Endothelial cell of umbilical vein (primary cell): ENCODE data around the gene ATXN1. TPM values are rescaled to one million over a fixed set of nuclear protein-coding genes. Genes with fewer than 3 reads are reported as not detected.

Experiments used
- BruUV-seq: library from RNA; stranded (reverse); fragments of 400-500 nt; replicated peaks from 2 replicates; lab custom pipeline; 2021; lab: Mats Ljungman, UMichigan
- CTCF ChIA-PET: fragments of 300-600, 350-600 bp; sonication (Branson Sonifier 250); formaldehyde crosslinking; loops from one replicate; lab custom pipeline; 2021; ENCODE audit warnings: antibody characterized with exemption, inconsistent platforms; lab: Charles Lee
- POLR2A ChIA-PET: fragments of 300-600, 350-600 bp; sonication (Branson Sonifier 250); formaldehyde crosslinking; loops from one replicate; lab custom pipeline; 2021; ENCODE audit warnings: antibody characterized with exemption, inconsistent platforms; lab: Charles Lee
- DNase-seq: peaks from one replicate; pipeline ENCODE4 v3.0.0-alpha.2; 2011; ENCODE audit warnings: low read depth, low spot score
- FAIRE-seq: peaks from 2 replicates; lab custom pipeline; 2011; peaks lifted over from hg19 to GRCh38; lab: Jason Lieb, UNC
- H2AFZ ChIP-seq: 2 replicates; pipeline ENCODE4 v1.6.0; 2012; ENCODE audit warnings: low read depth, low read length, control low read depth, inconsistent platforms
- H3K27ac ChIP-seq: 2 replicates; pipeline ENCODE4 v1.5.1; 2011; ENCODE audit warnings: low read depth, mild to moderate bottlenecking, control low read depth, low read length, moderate library complexity; ENCODE audit not compliant: insufficient read depth
- H3K27me3 ChIP-seq, 2 experiments: 2 replicates each; pipeline versions ENCODE4 v1.6.0 to v1.6.1; 2011; ENCODE audit warnings: low read length in 2 of 2, mixed read lengths in 1 of 2; ENCODE audit not compliant: control insufficient read depth in 2 of 2, insufficient read depth in 2 of 2
- H3K36me3 ChIP-seq, 2 experiments: 2 replicates in 1 of 2; 3 replicates in 1 of 2; pipeline ENCODE4 v1.5.1; 2011; ENCODE audit warnings: low read length in 2 of 2, mild to moderate bottlenecking in 1 of 2, moderate library complexity in 1 of 2; ENCODE audit not compliant: control insufficient read depth in 2 of 2, insufficient read depth in 2 of 2; ENCODE audit errors: extremely low read depth in 1 of 2
- H3K4me1 ChIP-seq: 3 replicates; pipeline ENCODE4 v1.5.1; 2011; ENCODE audit warnings: mild to moderate bottlenecking, low read length; ENCODE audit not compliant: control insufficient read depth, insufficient read depth; ENCODE audit errors: extremely low read depth
- H3K4me2 ChIP-seq: 2 replicates; pipeline ENCODE4 v1.6.1; 2011; ENCODE audit warnings: low read length, control low read depth, mixed read lengths; ENCODE audit not compliant: insufficient read depth
- H3K4me3 ChIP-seq, 3 experiments: fragments of 200-600 bp in 1 of 3; sonication (generic), shearing (Covaris generic) in 1 of 3; replicated peaks in 1 of 3; 2 replicates each; pipeline ENCODE4 v1.5.1; 2011 to 2016; ENCODE audit warnings: control low read depth in 3 of 3, low read length in 3 of 3, mild to moderate bottlenecking in 2 of 3, inconsistent platforms in 1 of 3, low read depth in 1 of 3, moderate library complexity in 1 of 3; ENCODE audit not compliant: insufficient read depth in 1 of 3
- H3K79me2 ChIP-seq: 2 replicates; pipeline ENCODE4 v1.6.0; 2012; ENCODE audit warnings: low read length, inconsistent platforms; ENCODE audit not compliant: control insufficient read depth, insufficient read depth
- H3K9ac ChIP-seq: replicated peaks from 2 replicates; pipeline ENCODE3; 2011; ENCODE audit warnings: low read length, control low read depth; ENCODE audit not compliant: insufficient read depth; ENCODE audit errors: extremely low read depth
- H3K9me1 ChIP-seq: replicated peaks from 3 replicates; pipeline ENCODE4 v1.6.0; 2011; ENCODE audit warnings: mild to moderate bottlenecking, low read length; ENCODE audit not compliant: control insufficient read depth, insufficient read depth; ENCODE audit errors: extremely low read depth
- H3K9me3 ChIP-seq: replicated peaks from 2 replicates; pipeline ENCODE4 v1.5.1; 2012; ENCODE audit warnings: low read length, inconsistent platforms; ENCODE audit not compliant: control insufficient read depth, insufficient read depth
- H4K20me1 ChIP-seq: replicated peaks from 2 replicates; pipeline ENCODE3; 2011; ENCODE audit warnings: mild to moderate bottlenecking, low read length; ENCODE audit not compliant: control insufficient read depth, insufficient read depth; ENCODE audit errors: extremely low read depth
- CTCF ChIP-seq, 2 donors: IDR thresholded peaks; 1 replicate in 1 of 2; 2 replicates in 1 of 2; pipeline ENCODE4 v1.5.1; 2011; ENCODE audit warnings: low read length in 2 of 2, mild to moderate bottlenecking in 2 of 2, moderate library complexity in 2 of 2, control low read depth in 1 of 2, inconsistent platforms in 1 of 2, low read depth in 1 of 2; ENCODE audit not compliant: insufficient read depth in 1 of 2; ENCODE audit errors: extremely low read depth in 1 of 2
- EZH2 ChIP-seq: IDR thresholded peaks from 2 replicates; pipeline ENCODE4 v1.6.1; 2012; ENCODE audit warnings: borderline replicate concordance, low read depth, mild to moderate bottlenecking, moderate library complexity, low read length, inconsistent platforms; ENCODE audit not compliant: severe bottlenecking
- FOS ChIP-seq: IDR thresholded peaks from 2 replicates; pipeline ENCODE4 v1.6.1; 2011; ENCODE audit warnings: mild to moderate bottlenecking, low read length, moderate library complexity, borderline replicate concordance; ENCODE audit not compliant: insufficient read depth
- JUN ChIP-seq: IDR thresholded peaks from 2 replicates; pipeline ENCODE4 v1.6.1; 2011; ENCODE audit warnings: borderline replicate concordance, low read depth; ENCODE audit not compliant: insufficient read length, insufficient read depth
- MAX ChIP-seq: IDR thresholded peaks from 2 replicates; pipeline ENCODE4 v1.6.1; 2011; ENCODE audit not compliant: insufficient read depth, insufficient read length
- MYC ChIP-seq: IDR thresholded peaks from one replicate; pipeline ENCODE4 v1.6.1; 2011; ENCODE audit warnings: mild to moderate bottlenecking, low read depth, low read length
- POLR2A ChIP-seq: IDR thresholded peaks from 2 replicates; pipeline ENCODE4 v1.6.1; 2012; ENCODE audit warnings: low read depth, mild to moderate bottlenecking, control low read depth, low read length
- POLR2AphosphoS5 ChIP-seq: IDR thresholded peaks from 2 replicates; pipeline ENCODE4 v1.6.1; 2012; ENCODE audit warnings: low read depth, mild to moderate bottlenecking, control low read depth, low read length, moderate library complexity; ENCODE audit not compliant: insufficient read depth
- dilution Hi-C: fragments of 300-500 bp; cut with MboI; formaldehyde crosslinking; loops from one replicate; pipeline ENCODE4 v1.15.0; 2019; ENCODE audit warnings: low sequenced_read_pairs; ENCODE audit not compliant: extremely low pct_ligation_motif_present
- intact Hi-C: fragments of 100-400 bp; cut with micrococcal nuclease; formaldehyde crosslinking; loops from one replicate; pipeline ENCODE4 v1.10.0; 2022
- polyA plus RNA-seq, 4 experiments: library from polyadenylated mRNA; depleted of rRNA in 3 of 4; stranded (reverse) in 3 of 4; unstranded in 1 of 4; fragments of >200 nt; gene quantifications; 2 replicates each; pipeline versions ENCODE4 v1.2.1 to v1.2.3, GENCODE V29; 2011 to 2012; ENCODE audit warnings: missing spikeins in 1 of 4
- total RNA-seq: library from RNA; stranded (reverse); gene quantifications from 2 replicates; pipeline ENCODE4 v1.2.3, GENCODE V29; 2021

ATXN1 gene
- total and polyA plus RNA-seq, 2 donors (not counting 3 experiments of a cell fraction or from before 2014, with no cell fraction given), result 16.4 to 33.0 TPM

GRCh38 chr6:16272201-16272600 lies 489.1 kb downstream of the ATXN1 start:
- CTCF ChIA-PET, result no interaction called here
- no peak for FAIRE-seq

GRCh38 chr6:16271428-16271827 lies 489.8 kb downstream of the ATXN1 start:
- no TSS peak for BruUV-seq
- intact Hi-C loops, result no loop called here
- Histone ChIP-seq H3K27me3 (no peaks in the 10 kb centered on the region), H3K9me1 (no peaks in the 10 kb centered on the region), H2AFZ (no peak overlapping the region), H3K9ac (no peak overlapping the region), H3K27ac (no peak overlapping the region), H3K4me2 (no peak overlapping the region), H4K20me1 (no peaks in the 10 kb centered on the region), H3K9me3 (no peaks in the 10 kb centered on the region), H3K4me3 (no peak overlapping the region), H3K79me2 (no peaks in the 10 kb centered on the region), H3K36me3 (peaks cover 0 to 2% of the 10 kb centered on the region in 2 experiments), H3K4me1 (no peaks in the 10 kb centered on the region)
- no peak for DNase-seq
- ChIA-PET CTCF (interaction anchor here (1.2 to 1.3 kb wide), 2 partner anchors 15 to 32 kb away, joined by 4 to 6 read pairs; no protein-coding TSS in a partner anchor), POLR2A (no interaction called here)
- no peak for TF ChIP-seq JUN
- TF ChIP-seq POLR2AphosphoS5, result no peak
- TF ChIP-seq EZH2, result no peak
- TF ChIP-seq FOS, result no peak
- TF ChIP-seq POLR2A, result no peak
- TF ChIP-seq CTCF (IDR thresholded peaks at IDR 0.05; ENCODE audit: extremely low read depth in 1 of 2, insufficient read depth in 1 of 2, low read depth in 1 of 2, low read length in 2 of 2), result no peak
- no peak for TF ChIP-seq MAX
- no peak for TF ChIP-seq MYC
- dilution Hi-C loops, result no loop called here
- FAIRE-seq, result no peak

More at GRCh38 chr6:16272201-16272600, 489.1 kb downstream of the ATXN1 start:
- no peak for TF ChIP-seq POLR2A
- H3K4me1 ChIP-seq, result no peaks in the 10 kb centered on the region
- peak; percentile 26 for DNase-seq
- H3K9me3 ChIP-seq, result no peaks in the 10 kb centered on the region
- no peak overlapping the region for H3K9ac ChIP-seq
- H3K27me3 ChIP-seq, result no peaks in the 10 kb centered on the region
- intact Hi-C loops (no loop called here), dilution Hi-C loops (no loop called here)
- no peak overlapping the region for H3K4me2 ChIP-seq
- no peak overlapping the region for H3K4me3 ChIP-seq
- H3K27ac ChIP-seq, result no peak overlapping the region
- H3K36me3 ChIP-seq, result peaks cover 0 to 4% of the 10 kb centered on the region in 2 experiments
- H2AFZ ChIP-seq, result no peak overlapping the region
- H3K79me2 ChIP-seq, result no peaks in the 10 kb centered on the region
- POLR2A ChIA-PET, result no interaction called here
- H3K9me1 ChIP-seq, result no peaks in the 10 kb centered on the region
- H4K20me1 ChIP-seq, result no peaks in the 10 kb centered on the region
- no TSS peak for BruUV-seq
